H1 (cell line): ENCODE data around the gene CUL4B.

Source experiments
- BACH1 ChIP-seq: IDR thresholded peaks from 2 replicates; pipeline ENCODE4 v1.6.1; 2012; ENCODE audit warnings: low read length, improper control_type of control experiment
- BRCA1 ChIP-seq: IDR thresholded peaks from 2 replicates; pipeline ENCODE4 v1.6.1; 2012; ENCODE audit warnings: low read depth, low read length, improper control_type of control experiment
- CREB1 ChIP-seq: IDR thresholded peaks from 2 replicates; pipeline ENCODE4 v1.6.1; 2012; ENCODE audit warnings: inconsistent platforms
- EZH2 ChIP-seq: fragments of 200-600 bp; sonication (generic); IDR thresholded peaks from 2 replicates; pipeline ENCODE4 v1.7.1; 2012; ENCODE audit warnings: low read depth, mild to moderate bottlenecking, moderate library complexity, low read length, inconsistent platforms; ENCODE audit not compliant: severe bottlenecking
- POLR2A ChIP-seq, 2 experiments: IDR thresholded peaks; 1 replicate in 1 of 2; 2 replicates in 1 of 2; pipeline ENCODE4 v1.6.1; 2011; ENCODE audit warnings: low read depth in 2 of 2, low read length in 2 of 2, mild to moderate bottlenecking in 2 of 2; ENCODE audit errors: control extremely low read depth in 1 of 2
- POLR2AphosphoS5 ChIP-seq: IDR thresholded peaks from 2 replicates; pipeline ENCODE4 v1.6.1; 2011; ENCODE audit warnings: low read depth, low read length
- POU5F1 ChIP-seq: IDR thresholded peaks from 2 replicates; pipeline ENCODE4 v1.6.1; 2011; ENCODE audit warnings: low read depth, mild to moderate bottlenecking, low read length, moderate library complexity
- RFX5 ChIP-seq: IDR thresholded peaks from 2 replicates; pipeline ENCODE4 v1.6.1; 2011; ENCODE audit warnings: low read depth, low read length, improper control_type of control experiment, borderline replicate concordance
- RXRA ChIP-seq: IDR thresholded peaks from 2 replicates; pipeline ENCODE4 v1.6.1; 2011; ENCODE audit warnings: low read depth, mild to moderate bottlenecking, low read length, moderate library complexity; ENCODE audit not compliant: insufficient read depth
- SP1 ChIP-seq: IDR thresholded peaks from 2 replicates; pipeline ENCODE4 v1.6.1; 2011; ENCODE audit warnings: low read depth, low read length
- SP4 ChIP-seq: IDR thresholded peaks from 2 replicates; pipeline ENCODE4 v1.6.1; 2012; ENCODE audit warnings: low read length, inconsistent platforms
- TCF12 ChIP-seq: IDR thresholded peaks from 2 replicates; pipeline ENCODE4 v1.6.1; 2011; ENCODE audit warnings: low read depth, mild to moderate bottlenecking, low read length
- YY1 ChIP-seq: IDR thresholded peaks from 2 replicates; pipeline ENCODE4 v1.6.1; 2011; ENCODE audit warnings: low read depth, mild to moderate bottlenecking, low read length
- TF ChIP-seq, protein P1 (sequence below), 3 experiments: IDR thresholded peaks; 1 replicate in 2 of 3; 2 replicates in 1 of 3; pipeline versions ENCODE4 v1.5.1 to v1.6.1; 2011; ENCODE audit warnings: low read length in 3 of 3, mild to moderate bottlenecking in 3 of 3, inconsistent platforms in 2 of 3, low read depth in 1 of 3, moderate library complexity in 1 of 3; ENCODE audit not compliant: insufficient read depth in 1 of 3; ENCODE audit errors: control extremely low read depth in 1 of 3

DNA sequence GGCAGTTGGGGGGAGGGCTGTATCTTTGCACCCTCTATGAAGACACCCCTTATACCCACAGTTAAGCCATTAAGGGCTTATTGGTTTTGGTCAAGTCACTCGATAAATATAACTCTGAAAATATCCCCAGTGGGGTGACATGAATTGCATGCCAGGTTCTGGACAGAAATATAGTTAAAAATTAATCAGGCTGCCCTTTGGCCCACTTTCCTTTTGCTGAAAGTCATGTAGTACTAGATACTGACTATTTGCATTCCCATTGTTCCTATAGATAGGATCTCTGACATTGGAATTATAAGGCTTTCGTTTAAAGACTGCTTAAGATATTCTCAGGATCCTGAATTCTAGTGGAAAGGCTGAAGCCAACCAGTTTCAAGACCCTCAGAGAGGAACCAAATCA is 48.1 kb downstream of the CUL4B start:
- TF ChIP-seq, protein P1, sequence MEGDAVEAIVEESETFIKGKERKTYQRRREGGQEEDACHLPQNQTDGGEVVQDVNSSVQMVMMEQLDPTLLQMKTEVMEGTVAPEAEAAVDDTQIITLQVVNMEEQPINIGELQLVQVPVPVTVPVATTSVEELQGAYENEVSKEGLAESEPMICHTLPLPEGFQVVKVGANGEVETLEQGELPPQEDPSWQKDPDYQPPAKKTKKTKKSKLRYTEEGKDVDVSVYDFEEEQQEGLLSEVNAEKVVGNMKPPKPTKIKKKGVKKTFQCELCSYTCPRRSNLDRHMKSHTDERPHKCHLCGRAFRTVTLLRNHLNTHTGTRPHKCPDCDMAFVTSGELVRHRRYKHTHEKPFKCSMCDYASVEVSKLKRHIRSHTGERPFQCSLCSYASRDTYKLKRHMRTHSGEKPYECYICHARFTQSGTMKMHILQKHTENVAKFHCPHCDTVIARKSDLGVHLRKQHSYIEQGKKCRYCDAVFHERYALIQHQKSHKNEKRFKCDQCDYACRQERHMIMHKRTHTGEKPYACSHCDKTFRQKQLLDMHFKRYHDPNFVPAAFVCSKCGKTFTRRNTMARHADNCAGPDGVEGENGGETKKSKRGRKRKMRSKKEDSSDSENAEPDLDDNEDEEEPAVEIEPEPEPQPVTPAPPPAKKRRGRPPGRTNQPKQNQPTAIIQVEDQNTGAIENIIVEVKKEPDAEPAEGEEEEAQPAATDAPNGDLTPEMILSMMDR (IDR thresholded peaks at IDR 0.05; ENCODE audit: control extremely low read depth in 1 of 3, insufficient read depth in 1 of 3, low read depth in 1 of 3, low read length in 3 of 3) = no peak
- TF ChIP-seq POLR2AphosphoS5 (no peak), RXRA (no peak), BACH1 (no peak), POLR2A (IDR thresholded peaks at IDR 0.05; ENCODE audit: control extremely low read depth in 1 of 2, low read depth in 2 of 2, low read length in 2 of 2) (no peak), POU5F1 (no peak), SP1 (no peak), TCF12 (no peak), SP4 (no peak), CREB1 (no peak), EZH2 (no peak), YY1 (no peak), BRCA1 (no peak), RFX5 (no peak)
